GM18526 (cell line): ENCODE measurements around the gene PIGQ.

Experiments
- POLR2A ChIP-seq: IDR thresholded peaks from 3 replicates; pipeline ENCODE4 v1.6.1; 2011; ENCODE audit not compliant: insufficient read length; ENCODE audit errors: extremely low read depth

The PIGQ gene

DNA sequence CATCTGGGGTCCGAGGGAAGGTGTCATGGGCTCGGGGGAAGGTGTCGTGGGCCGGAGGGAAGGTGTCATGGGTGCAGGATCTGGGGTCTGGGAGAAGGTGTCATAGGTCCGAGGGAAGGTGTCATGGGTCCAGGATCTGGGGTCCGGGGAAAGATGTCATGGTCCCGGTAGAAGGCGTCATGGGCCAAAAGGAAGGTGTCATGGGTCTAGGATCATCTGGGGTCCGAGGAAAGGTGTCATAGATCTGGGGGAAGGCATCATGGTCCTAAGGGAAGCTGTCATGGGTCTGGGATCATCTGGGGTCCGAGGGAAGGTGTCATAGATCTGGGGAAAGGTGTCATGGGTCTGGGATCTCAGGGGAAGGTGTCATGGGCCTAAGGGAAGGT, 21.0 kb downstream of the PIGQ start:
- TF ChIP-seq POLR2A: no peak

DNA sequence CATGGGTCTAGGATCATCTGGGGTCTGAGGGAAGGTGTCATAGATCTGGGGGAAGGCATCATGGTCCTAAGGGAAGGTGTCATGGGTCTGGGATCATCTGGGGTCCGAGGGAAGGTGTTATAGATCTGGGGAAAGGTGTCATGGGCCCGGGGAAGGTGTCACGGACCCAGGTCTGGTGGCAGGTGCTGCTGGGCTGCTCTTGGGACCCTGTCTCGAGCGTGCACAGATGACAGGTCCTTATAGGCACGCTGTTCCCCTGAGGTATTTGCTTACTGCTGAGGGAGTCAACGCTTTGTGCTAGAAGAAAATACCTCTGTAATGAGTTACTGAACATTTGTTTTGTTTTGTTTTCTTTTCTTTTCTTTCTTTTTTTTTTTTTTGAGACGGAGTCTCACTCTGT, 21.5 kb downstream of the PIGQ start:
- TF ChIP-seq POLR2A: no peak

DNA sequence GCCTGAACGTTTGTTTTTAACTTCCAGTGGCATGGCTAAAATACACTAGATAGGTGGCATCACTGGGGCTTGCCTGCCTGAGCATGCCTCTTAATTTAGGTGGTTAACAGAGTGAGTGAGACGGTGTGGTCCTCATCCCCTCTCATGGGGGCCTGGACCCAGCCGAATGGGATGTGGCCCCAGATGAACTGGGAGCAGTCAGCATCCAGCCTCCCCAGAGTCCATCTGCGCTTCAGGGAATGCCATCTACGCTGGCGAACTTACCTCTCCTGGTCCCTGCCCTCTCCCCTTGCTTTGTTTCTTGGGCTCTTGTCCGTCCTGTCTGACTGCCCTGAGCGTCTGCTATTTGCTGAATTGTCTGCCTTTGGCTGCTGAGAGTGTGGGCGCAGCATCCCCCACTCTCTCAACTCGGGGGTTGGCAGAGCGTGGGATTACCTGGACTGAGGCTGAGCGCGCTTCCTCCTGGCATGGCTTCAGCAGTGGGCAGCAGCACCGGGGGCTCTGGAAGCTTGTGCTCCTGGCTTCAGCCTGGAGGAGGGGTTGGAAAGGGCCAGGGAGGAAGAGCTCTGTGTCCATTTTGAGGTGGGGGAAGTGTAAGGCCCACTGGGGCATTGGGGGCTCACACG, 22.2 kb downstream of the PIGQ start:
- TF ChIP-seq POLR2A: no peak

DNA sequence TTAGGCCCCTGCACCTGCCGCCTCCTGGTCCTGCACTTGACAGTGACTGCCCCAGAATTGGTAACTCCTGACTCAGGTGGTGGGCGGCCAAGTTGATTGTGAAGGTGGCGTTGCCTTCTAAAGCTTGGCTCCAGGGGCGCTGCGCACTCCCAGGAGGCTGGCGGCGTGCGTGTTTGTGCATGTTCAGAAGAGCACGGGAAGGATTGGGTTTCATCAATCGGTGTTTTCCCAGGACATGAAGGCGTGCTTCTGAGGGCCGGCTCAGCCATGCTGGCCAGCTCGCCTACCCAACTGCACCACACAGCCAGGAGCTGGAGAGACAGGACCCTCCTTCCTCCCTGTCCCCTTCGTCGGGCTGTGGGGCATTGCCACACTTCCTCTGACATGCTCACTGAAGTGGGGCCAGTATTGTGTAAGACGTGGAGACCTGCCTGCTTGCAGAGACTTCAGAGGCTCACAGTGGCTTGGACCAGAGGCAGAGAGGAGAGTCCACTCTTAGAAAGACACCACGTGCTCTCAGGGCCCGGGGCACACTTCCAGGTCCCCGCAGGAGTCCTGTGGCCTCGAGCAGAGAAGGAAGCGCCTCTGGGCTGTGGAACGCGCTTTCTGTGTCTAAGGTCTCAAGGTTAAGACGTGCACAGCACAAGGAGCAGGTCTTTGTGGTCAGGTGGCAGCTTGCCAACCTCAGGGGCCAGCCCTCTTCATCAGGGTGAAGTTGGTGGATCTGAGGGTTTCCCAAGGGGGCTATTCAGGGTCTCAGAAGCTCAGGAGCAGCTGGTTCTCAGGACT, 22.9 kb downstream of the PIGQ start:
- TF ChIP-seq POLR2A: no peak

DNA sequence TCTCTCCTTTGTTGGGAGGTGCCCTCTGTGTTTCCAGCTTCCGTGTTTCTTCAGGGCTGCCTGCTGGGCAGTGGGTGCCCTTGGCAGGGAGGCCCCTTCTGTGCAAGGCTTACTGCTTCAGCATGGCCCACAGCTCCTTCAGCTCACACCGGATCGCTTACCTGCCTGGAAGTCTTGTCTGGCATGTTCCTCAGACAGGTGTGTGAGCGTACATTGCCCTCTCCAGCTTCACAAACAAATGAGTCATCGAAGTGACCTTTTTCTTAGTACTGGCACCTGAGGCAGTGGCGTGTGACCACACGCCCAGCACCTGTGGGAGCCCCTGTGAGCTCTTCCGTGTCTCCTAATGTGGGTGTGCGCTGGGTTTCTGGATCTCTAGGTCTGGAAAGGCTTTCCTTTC, 23.6 kb downstream of the PIGQ start:
- no peak for TF ChIP-seq POLR2A

DNA sequence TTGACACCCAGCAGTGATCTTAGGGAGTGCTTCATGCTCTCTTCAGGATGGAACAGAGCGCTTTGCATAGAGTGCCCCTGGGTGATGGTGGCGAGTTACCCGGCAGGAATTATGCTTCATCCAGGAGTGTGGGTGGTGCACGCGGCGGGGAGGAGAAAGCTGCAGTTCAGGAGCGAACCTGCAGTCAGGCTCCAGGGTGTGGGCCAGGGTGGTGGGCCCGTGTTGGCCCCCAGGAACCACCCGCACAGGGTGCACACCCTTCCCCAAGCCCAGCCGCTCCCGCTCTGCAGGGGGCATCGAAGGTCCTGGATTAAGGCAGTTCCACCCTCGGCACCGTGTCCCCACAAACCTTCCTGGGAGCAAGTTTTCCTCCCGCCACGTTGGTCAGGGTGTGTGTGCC, 24.0 kb downstream of the PIGQ start:
- no peak for TF ChIP-seq POLR2A

DNA sequence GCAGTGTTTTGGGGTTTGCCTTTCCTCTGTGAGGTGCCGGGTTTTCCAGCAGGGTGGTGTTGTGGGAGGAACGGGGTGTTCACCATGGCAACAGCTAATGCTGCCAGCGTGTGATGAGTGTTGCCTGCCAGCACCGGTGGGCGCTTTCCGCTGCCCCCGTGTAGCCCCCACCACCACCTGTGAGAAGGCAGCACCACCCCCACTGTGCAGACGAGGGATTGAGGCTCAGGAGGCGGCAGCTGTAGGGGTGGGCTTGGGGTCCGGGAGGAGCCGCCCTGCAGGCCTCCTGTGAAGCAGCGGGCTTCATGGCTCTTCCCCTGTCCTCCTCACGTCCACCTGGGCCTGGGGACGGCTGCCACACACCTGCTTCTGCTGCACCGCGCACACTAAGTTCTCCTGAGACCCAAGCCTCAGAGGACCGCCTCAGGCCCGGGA, 25.3 kb downstream of the PIGQ start:
- TF ChIP-seq POLR2A: no peak

DNA sequence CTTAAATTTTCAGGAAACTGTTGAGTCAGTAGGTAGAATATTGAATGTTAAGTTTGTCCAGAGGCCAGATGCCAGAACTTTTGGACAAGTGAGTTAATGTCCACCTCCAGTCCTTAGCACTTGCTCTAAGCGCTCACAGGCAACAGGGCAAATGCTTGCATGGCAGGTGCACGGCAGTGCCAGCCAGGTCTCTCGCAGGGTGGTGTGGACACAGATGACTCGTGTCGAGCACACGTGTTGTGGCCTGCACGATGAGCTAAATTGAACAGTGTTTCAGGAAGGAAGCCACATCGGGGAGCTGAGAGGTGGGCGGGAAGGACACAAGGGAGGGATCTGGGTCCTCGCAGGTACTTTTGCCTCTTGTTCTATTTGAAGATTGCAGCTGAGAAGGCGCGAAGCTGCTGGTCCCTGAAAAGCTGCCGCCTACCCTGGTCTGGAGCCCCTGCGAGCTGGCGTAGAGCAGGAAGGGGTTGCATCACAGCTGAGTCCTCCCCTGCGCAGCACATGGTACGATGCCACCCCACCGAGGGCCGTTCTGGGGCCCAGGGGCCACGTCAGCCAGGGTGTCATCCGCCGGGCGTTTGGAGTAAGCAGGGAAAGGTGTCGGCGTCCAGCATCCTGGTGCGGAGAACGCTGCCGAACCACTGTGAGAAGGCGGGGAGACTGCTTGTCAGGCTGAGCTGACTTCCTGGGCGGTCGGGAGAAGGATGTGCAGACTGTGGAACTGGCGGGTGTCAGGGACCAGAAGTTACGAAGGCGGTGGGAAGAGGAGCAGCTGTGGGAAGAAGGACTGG, 26.4 kb downstream of the PIGQ start:
- no peak for TF ChIP-seq POLR2A

DNA sequence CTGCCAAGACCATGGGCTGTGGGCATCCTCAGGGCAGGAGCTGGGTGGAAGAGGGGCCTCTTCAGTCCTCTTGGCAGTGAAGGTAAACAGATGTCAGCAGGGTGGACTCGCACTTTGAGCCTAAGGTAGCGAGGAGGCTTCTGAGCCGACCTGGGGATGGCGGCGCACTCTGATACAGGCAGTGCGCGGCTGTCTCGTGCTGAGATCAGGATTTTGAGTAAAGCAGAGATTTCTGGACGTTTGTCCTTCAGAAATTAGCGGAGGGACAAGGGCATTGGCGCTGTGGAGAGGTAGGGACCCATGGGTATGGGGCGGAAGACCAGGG, 26.9 kb downstream of the PIGQ start:
- no peak for TF ChIP-seq POLR2A

DNA sequence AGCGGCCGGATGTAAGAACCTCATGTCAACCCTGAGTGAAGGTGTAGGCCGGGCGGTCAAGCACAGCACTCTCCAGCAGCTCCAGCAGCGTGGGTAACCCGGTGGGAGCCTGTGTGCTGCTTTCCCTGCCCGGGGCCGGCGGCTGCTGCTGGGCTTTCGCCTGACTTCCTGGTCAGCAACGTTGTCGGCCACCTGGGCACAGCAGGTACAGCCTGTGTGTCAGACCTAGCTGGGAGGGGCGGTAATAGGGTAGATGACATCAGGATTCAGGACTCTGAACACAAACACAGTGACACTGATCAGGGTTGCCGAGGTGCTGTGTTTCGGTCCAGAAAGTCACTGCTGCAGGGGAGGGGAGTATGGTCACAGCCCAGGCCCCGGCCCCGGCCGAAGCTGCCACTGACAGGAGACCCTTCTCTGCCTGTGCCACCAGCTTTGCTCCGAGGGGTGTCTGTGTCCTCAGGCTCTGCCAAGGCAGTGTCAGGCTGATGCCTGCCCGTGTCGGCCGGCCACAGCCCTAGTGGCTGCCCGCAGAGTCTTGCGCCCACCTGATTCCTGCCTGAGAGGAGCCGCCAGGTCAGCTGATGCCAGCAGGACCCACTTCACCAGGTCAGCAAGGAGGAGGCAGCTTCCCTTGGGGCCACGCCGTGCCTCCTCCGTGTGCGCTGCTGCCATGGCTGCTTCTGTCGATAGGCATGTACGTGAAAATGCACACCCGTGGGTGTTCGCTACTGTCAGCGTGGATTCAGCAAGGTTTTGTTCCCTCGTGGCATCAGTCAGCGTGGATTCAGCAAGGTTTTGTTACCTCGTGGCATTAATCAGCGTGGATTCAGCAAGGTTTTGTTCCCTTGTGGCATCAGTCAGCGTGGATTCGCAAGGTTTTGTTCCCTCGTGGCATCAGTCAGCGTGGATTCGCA, 29.3 kb downstream of the PIGQ start:
- TF ChIP-seq POLR2A: no peak

DNA sequence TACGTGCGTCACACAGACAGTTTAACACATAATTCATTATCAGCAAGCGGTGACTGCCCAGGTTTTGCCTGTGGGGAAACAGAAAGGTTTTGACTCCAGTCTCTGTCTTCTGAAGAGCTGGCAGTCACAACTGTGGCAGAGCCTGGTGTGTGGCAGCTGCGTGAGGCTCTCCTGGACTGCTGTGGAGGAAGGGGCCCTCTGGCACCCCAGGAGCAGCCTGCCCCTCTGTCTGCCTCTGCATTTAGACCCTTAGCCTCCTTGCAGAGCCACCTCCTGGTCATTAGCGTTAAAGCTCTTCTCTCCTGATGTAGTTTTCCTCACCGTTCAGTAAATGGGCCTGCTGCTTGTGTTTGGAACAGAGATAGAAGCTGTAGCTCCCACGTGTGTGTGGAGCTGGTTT, 31.0 kb downstream of the PIGQ start:
- TF ChIP-seq POLR2A: no peak

DNA sequence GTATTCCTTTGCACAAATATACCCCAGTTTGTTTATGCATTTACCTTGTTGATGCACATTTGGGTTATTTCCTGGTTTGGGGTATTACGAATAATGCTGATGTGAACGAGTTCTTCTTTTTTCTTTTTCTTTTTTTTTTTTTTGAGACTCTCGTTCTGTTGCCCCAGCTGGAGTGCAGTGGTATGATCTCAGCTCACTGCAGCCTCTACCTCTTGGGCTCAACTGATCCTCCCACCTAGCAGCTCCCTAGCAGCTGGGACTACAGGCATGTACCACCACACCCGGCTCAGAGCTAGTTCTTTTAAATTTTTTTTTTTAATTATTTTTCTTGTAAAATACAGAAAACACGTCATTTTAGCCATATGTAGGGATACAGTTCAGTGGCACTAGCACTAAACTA, 34.2 kb downstream of the PIGQ start:
- no peak for TF ChIP-seq POLR2A

DNA sequence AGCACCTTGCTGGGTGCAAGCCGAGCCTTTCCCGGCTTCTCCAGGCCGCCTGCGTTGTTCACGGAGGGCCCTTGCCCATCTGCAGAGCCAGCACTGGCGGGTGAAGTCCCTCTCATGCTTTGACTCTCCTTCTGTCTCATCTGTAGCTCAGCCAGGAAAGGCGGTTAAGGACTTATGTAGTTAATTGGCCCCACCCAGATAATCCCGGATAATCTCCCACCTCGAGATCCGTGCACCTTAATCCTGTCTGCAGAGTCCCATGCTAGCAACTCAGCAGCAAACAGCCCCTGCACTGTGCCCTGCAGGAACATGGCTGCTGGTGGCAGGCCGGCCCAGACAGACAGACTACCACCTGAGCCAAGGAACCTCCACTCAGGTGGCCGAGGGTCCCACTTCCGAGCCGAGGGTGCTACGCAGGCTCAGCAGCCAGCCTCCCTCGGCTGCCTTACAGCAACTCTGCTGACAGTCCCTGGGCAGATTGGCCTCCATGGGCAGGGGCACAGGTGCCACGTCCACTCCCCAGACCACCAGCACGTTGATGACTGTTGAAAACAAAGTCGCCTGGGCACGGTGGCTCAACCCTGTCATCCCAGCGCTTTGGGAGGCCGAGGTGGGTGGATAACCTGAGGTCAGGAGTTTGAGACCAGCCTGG, 37.0 kb downstream of the PIGQ start:
- no peak for TF ChIP-seq POLR2A

DNA sequence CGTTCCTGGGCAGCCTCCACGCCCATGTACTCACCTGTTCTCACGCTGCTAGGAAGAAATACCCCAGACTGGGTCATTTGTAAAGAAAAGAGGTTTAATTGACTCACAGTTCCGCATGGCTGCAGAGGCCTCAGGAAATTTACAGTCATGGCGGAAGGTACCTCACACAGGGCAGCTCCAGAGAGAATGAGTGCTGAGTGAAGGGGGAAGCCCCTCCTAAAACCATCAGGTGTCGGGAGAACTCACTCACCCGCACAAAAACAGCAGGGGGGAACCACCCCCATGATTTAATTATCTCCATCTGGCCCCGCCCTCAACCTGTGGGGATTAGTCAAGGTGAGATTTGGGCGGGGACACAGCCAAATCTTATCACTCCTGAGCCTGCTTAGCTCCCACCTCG, 38.3 kb downstream of the PIGQ start:
- TF ChIP-seq POLR2A: no peak

DNA sequence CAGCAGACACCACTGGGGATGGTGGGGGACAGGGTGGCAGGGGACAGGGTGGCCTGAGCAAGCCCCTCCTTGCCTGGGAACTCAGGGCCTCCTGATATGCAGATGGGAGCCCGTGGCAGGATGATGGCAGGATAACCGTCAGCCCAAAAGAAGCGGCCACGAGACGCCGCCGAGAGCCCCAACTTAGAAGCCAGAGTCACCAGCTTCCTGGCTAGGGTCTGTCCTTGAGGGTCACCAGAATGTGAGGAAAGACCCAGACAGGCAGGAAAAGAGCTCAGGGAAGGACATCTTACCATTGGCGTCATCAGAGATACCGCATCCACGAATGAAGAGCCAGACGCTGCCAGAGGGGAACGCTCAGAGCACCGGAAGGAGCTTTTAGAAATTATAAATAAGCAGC, 39.5 kb downstream of the PIGQ start:
- no peak for TF ChIP-seq POLR2A
